Peyer's patch (tissue), 4 donors: ENCODE results near the gene CKS1B. TPM values are rescaled to one million over a fixed set of nuclear protein-coding genes. Genes with fewer than 3 reads are reported as not detected.

Experiments
- DNase-seq, 3 donors: peaks; one replicate each; pipeline ENCODE4 v3.0.0-alpha.2; 2017 to 2019
- H3K27ac ChIP-seq, 4 donors: fragments of 200-600 bp; sonication (generic); one replicate each; pipeline ENCODE4 v1.5.1; 2016 to 2019
- H3K27me3 ChIP-seq, 2 donors: fragments of 200-600 bp; sonication (generic); one replicate each; pipeline ENCODE4 v1.5.1; 2019
- H3K36me3 ChIP-seq, 3 donors: fragments of 200-600 bp; sonication (generic); one replicate each; pipeline ENCODE4 v1.5.1; 2016 to 2019
- H3K4me1 ChIP-seq, 4 donors: fragments of 200-600 bp; sonication (generic); one replicate each; pipeline ENCODE4 v1.5.1; 2016 to 2019
- H3K4me3 ChIP-seq, 4 donors: fragments of 200-600 bp; sonication (generic); 1 replicate in 3 of 4; 2 replicates in 1 of 4; pipeline ENCODE4 v1.5.1; 2016 to 2019; ENCODE audit warnings: mild to moderate bottlenecking in 1 of 4
- H3K9me3 ChIP-seq, 4 donors: fragments of 200-600 bp; sonication (generic); one replicate each; pipeline ENCODE4 v1.5.1; 2016 to 2019; ENCODE audit warnings: mild to moderate bottlenecking in 1 of 4
- CTCF ChIP-seq, 6 experiments: fragments of 450-650 bp in 4 of 6; fragments of 200-600 bp in 2 of 6; sonication (generic) in 1 of 6; IDR thresholded peaks; one replicate each; pipeline ENCODE4 v1.5.1; 2017 to 2019; ENCODE audit warnings: antibody characterized with exemption in 6 of 6, mild to moderate bottlenecking in 3 of 6, moderate library complexity in 1 of 6
- POLR2A ChIP-seq, 2 donors: fragments of 450-650 bp; IDR thresholded peaks; one replicate each; pipeline ENCODE4 v1.5.1; 2017; ENCODE audit warnings: antibody characterized with exemption in 2 of 2, mild to moderate bottlenecking in 2 of 2, moderate library complexity in 2 of 2
- total RNA-seq, 4 donors: library from RNA; depleted of rRNA; stranded (reverse); fragments of >200 nt; gene quantifications; one replicate each; pipeline ENCODE4 v1.1.0, GENCODE V29; 2016

The CKS1B gene
- total RNA-seq, 4 donors from 2014 or later, result 20.3 to 39.1 (median 26.5) TPM

- no peaks in the 10 kb centered on the region for H3K27me3 ChIP-seq
- DNase-seq, result peak; percentile 68 to 93 (median 82)
- peaks cover 0 to 23% (median 0%) of the 10 kb centered on the region in 3 donors for H3K36me3 ChIP-seq
- peak within 1 kb of the TSS; percentile 45 to 70 (median 58) for H3K4me3 ChIP-seq
- H3K9me3 ChIP-seq, result no peaks in the 10 kb centered on the region
- peaks cover 0 to 61% (median 29%) of the 10 kb centered on the region in 4 donors for H3K4me1 ChIP-seq
- H3K27ac ChIP-seq, result peak within 1 kb of the TSS; percentile 77 to 86 (median 82)
- TF ChIP-seq CTCF (IDR thresholded peaks at IDR 0.05) (peak in 2 of 6 experiments; percentile 5 to 12), POLR2A (IDR thresholded peaks at IDR 0.05) (peak in 1 of 2 donors; percentile 48)
These were observed 18.6 kb upstream of the CKS1B start, which contains the start of gene PBXIP1 for GRCh38 chr1:154955718-154956543. Gene PBXIP1 (minus strand): TSS chr1:154956099. CDS start chr1:154953721, 2,378 bp downstream.

- peak overlapping the region; percentile 77 to 86 (median 82) for H3K27ac ChIP-seq
- H3K27me3 ChIP-seq, result no peaks in the 10 kb centered on the region
- H3K4me1 ChIP-seq, result peaks cover 0 to 58% (median 29%) of the 10 kb centered on the region in 4 donors
- no peaks in the 10 kb centered on the region for H3K9me3 ChIP-seq
- no peak for TF ChIP-seq POLR2A (IDR thresholded peaks at IDR 0.05)
- no peak for TF ChIP-seq CTCF (IDR thresholded peaks at IDR 0.05)
- peaks cover 0 to 17% (median 0%) of the 10 kb centered on the region in 3 donors for H3K36me3 ChIP-seq
- peak in 1 of 3 donors; percentile 50 for DNase-seq
- peak overlapping the region; percentile 45 to 70 (median 58) for H3K4me3 ChIP-seq
These were observed 17.9 kb upstream of the CKS1B start for GRCh38 chr1:154956544-154956941.

GRCh38 chr1:154957091-154957657 lies 17.3 kb upstream of the CKS1B start:
- TF ChIP-seq CTCF (IDR thresholded peaks at IDR 0.05), result no peak
- no peak for TF ChIP-seq POLR2A (IDR thresholded peaks at IDR 0.05)
- H3K27me3 ChIP-seq, result no peaks in the 10 kb centered on the region
- peak overlapping the region in 3 of 4 donors; percentile 77 to 86 (median 86) for H3K27ac ChIP-seq
- DNase-seq, result peak in 1 of 3 donors; percentile 36
- peaks cover 0 to 12% (median 0%) of the 10 kb centered on the region in 3 donors for H3K36me3 ChIP-seq
- no peak overlapping the region for H3K4me3 ChIP-seq
- H3K9me3 ChIP-seq, result no peaks in the 10 kb centered on the region
- H3K4me1 ChIP-seq, result peaks cover 0 to 52% (median 29%) of the 10 kb centered on the region in 4 donors

GRCh38 chr1:154958036-154958435 lies 16.4 kb upstream of the CKS1B start:
- DNase-seq, result no peak
- Histone ChIP-seq H3K36me3 (peaks cover 0 to 16% (median 0%) of the 10 kb centered on the region in 3 donors), H3K9me3 (no peaks in the 10 kb centered on the region), H3K27me3 (no peaks in the 10 kb centered on the region), H3K4me3 (no peak overlapping the region), H3K27ac (no peak overlapping the region), H3K4me1 (peaks cover 0 to 51% (median 30%) of the 10 kb centered on the region in 4 donors)
- TF ChIP-seq POLR2A (IDR thresholded peaks at IDR 0.05), result no peak
- TF ChIP-seq CTCF (IDR thresholded peaks at IDR 0.05), result no peak

GRCh38 chr1:154958681-154959425 lies 15.6 kb upstream of the CKS1B start:
- no peaks in the 10 kb centered on the region for H3K9me3 ChIP-seq
- no peaks in the 10 kb centered on the region for H3K27me3 ChIP-seq
- peaks cover 0 to 48% (median 23%) of the 10 kb centered on the region in 4 donors for H3K4me1 ChIP-seq
- H3K27ac ChIP-seq, result no peak overlapping the region
- DNase-seq, result no peak
- TF ChIP-seq POLR2A (IDR thresholded peaks at IDR 0.05) (no peak), CTCF (IDR thresholded peaks at IDR 0.05) (no peak)
- H3K4me3 ChIP-seq, result no peak overlapping the region
- H3K36me3 ChIP-seq, result peaks cover 0 to 24% (median 0%) of the 10 kb centered on the region in 3 donors
